Hepatocyte (in vitro differentiated cells): ENCODE results near the gene NDUFB8.

ENCODE experiments used
- CTCF ChIP-seq: fragments of 200-600 bp; sonication (generic); IDR thresholded peaks from 2 replicates; pipeline ENCODE4 v1.5.1; 2016; ENCODE audit warnings: antibody characterized with exemption, mild to moderate bottlenecking; ENCODE audit not compliant: poor library complexity
- EZH2 ChIP-seq: fragments of 200-600 bp; sonication (generic); IDR thresholded peaks from 2 replicates; pipeline ENCODE4 v1.6.1; 2016; ENCODE audit warnings: antibody characterized with exemption, mild to moderate bottlenecking, borderline replicate concordance
- EZH2phosphoT487 ChIP-seq: fragments of 200-600 bp; sonication (generic); IDR thresholded peaks from one replicate; pipeline ENCODE4 v1.6.1; 2018; ENCODE audit warnings: antibody characterized with exemption, mild to moderate bottlenecking, low read depth, moderate library complexity; ENCODE audit not compliant: unreplicated experiment, severe bottlenecking

- TF ChIP-seq CTCF, result no peak
- no peak for TF ChIP-seq EZH2
- no peak for TF ChIP-seq EZH2phosphoT487
These were observed 38.2 kb upstream of the NDUFB8 start for GRCh38 chr10:100567826-100568225.
